Stimulated activated CD8-positive, alpha-beta memory T cell treated with anti-CD3 and anti-CD28 coated beads, Interleukin-12 subunit alpha, Interleukin-12 subunit beta, amount 100 ng/mL, for 24 hours (primary cell): ENCODE measurements around the gene REPS1.
"Not testable (repeated sequence)": the region's sequence is repeated elsewhere in the genome, so short reads cannot be mapped to it uniquely, and the experiment has no call there.

Source experiments
- DNase-seq: peaks from one replicate; pipeline ENCODE4 v3.0.0-alpha.2; 2020; ENCODE audit errors: extremely low read depth

Gene REPS1

DNA sequence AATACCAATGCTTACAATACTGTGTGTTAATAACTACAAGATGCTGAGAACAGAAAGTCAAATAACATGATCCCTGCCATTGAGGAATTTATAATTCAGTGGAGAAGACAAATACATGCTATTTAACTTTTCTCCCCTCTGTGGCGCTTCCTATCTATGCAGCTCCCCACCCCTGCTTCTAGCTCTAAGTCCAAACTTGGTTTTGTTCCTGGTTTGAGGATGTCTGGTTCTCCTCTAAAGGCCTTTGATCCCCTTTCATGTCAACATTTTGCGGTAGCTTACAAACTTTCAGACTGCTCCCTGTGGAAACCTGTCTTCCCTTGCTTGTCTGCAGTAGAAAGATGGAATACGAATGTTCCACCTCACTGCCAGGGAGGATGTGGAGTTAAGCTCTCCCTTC, 18.4 kb upstream of the REPS1 start:
- no peak for DNase-seq

DNA sequence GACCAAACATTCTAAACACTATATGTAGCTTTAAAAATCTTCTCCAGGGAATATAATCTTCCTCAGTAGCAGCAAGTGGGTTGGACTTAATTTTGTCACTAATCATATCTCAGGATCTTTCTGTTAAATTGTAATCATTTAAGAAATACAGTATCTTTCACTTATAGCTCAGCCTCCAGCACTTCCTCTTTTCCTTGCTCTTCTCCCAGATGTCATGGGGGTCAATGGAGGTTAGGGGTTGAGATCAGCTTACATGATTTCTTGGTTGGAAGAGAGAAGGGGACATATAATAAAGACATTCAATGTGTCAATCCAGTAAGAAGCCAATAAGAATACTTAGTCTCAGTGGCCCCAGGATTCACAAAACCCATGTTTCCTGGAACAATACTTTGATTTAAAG, 15.7 kb upstream of the REPS1 start:
- no peak for DNase-seq

DNA sequence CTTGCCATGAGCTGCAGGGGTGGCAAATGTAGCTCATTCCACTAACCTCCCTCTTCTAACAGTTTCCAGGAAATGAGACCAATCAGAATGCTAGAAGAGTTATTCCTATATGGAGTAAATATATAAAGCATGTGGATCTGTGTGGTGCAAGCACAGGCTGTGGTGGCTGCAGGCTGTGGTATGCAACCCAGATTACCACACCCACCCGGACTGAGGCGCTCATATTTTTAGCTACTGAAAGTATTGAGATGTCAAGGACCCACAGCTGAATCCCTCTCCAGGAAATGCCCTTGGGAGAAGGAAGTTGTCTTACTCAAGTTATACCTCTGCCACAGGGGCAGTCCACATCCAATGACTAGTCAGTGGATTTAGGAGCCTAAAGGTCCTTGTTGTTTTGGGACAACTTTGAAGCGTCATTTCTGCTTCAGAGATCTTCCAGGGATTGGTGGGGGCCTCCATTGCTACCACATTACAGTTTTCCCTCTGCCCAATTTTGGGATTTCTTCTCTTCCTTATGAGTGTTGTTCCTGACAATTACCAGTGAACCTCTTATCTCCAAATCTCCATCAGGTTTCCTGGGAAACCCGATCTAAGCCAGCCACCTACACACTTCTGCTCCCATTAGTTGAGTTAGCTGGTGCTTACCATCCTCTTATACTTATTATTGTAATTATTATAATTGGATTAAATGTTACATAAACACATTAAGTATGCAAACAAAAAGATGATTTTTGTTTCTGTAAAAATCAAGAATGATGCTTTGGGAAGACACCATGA, 12.1 kb upstream of the REPS1 start:
- no peak for DNase-seq

DNA sequence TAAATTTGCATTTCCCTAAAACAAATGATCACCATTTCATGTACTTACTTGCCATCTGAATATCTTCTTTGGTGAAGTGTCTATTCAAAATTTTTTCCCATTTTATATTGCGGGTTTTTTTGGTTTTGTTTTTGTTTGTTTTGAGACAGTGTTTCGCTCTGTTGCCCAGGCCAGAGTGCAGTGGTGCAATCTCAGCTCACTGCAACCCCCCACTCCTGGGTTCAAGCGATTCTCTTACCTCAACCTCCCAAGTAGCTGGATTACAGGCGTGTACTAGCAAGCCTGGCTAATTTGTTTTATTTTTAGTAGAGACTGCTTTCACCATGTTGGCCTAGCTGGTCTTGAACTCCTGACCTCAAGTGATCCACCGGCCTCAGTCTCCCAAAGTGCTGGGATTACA, 9.1 kb upstream of the REPS1 start:
- DNase-seq, result no peak

DNA sequence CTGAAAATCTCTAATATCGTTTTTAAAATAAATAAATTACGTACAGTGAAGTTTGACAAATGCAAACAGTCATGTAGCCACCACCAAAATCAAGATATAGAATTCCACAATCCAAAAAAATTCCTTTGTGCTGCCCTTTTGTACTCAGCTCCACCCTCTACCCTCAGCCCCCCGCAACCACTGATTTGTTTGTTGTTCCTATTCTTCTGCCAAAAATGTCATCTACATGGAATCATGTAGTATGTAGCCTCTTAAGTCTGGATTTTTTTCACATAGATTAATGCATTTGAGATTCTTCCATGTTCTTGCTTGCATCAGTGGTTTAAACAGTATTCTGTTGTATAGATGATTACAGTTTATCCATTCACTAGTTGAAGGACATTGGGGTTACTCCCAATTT, 8.5 kb upstream of the REPS1 start:
- no peak for DNase-seq

DNA sequence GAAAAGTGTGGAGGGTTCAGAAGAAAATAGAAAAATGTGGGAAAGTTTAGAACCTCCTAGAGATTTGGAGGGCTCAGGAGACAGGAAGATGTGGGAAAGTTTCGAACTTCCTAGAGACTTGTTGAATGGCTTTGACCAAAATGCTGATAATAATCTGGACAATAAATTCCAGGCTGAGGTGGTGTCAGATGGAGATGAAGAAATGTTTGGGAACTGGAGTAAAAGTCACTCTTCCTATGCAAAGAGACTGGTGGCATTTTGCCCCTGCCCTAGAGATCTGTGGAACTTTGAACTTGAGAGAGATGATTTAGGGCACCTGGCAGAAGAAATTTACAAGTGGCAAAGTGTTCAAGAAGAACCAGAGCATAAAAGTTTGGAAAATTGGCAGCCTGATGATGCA, 5.4 kb upstream of the REPS1 start:
- DNase-seq, result not testable (repeated sequence)

DNA sequence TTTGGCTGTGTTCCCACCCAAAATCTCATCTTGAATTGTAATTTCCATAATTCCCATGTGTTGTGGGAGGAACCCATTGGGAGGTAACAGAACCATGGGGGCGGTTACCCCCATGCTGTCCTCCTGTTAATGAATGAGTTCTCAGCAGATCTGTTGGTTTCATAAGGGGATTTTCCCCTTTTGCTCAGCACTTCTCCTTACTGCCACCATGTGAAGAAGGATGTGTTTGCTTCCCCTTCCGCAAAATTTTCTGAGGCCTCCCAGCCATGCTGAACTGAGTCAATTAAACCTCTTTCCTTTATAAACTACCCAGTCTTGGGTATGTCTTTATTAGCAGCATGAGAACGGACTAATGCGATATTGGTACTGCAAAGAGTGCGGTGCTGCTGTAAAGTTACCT, 4.9 kb upstream of the REPS1 start:
- not testable (repeated sequence) for DNase-seq

DNA sequence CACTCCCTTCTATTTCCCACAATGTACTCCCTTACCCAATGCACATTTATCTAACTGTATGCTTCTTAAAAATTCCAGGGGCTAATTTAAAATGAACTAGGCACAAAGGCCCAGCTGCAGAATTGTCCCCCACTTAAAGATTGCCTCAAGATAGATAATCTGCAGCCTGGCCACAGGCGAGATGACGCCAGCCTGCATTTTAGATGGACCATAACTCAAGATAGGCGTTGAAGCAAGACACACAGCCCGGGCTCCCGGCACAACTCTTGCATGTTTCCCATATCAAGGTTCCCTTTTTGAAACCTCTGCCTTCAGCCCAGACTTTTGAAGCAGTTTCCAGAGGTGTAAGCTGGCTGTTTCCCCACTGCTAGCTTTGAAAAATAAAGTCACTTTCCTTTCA, 3.2 kb upstream of the REPS1 start:
- no peak for DNase-seq

DNA sequence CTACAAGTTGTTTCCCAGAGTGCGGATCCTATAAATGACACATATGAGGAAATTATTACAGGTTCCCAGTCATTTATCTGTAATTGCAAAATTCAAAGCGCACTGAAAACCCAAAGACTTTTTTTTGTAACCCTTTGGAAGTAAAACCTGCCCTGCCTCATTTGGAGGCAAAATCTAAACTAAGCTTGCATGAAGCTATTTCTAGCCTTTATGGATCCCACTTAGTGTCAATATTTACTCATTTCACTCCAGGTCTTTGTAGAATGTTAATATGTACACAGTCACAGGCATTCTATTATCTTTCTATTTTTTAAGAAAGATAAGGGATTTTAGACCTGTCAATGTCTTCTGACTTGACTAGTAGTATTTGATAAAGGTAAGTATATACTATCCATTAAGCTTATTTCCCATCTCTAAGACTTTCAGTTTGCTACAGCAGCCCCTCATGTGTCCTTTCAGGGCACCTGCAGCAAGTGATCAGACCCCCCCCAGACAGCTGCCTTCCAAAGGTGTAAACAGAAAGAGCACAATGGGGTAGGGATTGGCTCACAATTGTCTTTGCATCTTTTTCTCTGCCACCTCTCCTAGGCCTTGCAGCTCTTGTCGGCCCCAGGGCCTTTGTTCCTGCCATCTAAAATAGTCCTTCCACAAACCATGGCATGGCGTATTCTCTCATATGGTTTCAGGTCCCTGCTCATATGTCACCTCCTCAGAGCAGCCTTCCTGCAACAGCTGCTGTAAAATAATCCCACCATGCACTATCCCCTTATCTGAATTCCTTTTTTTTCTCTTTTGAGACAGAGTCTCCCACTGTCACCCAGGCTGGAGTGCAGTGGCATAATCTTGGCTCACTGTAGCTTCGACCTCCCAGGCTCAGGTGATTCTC, 1.3 kb upstream of the REPS1 start:
- DNase-seq, result no peak

DNA sequence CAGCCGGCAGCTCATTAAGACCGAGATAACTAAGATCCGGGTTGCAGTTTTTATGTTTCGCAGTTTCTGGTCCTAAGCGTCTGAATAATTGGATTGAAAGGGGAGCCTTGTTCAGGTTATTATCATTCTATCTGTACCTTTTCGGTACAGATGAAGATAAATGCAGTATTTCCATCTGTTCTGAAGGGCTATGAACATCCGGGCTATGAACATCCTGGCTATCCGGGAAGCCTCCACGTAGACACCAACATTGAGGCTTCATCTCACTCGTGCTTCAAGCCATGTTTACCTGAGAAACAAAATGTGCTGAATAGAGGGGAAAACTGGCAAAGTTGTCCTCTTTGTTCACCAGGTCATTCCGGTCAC, 399 bp upstream of the REPS1 start:
- DNase-seq, result no peak

DNA sequence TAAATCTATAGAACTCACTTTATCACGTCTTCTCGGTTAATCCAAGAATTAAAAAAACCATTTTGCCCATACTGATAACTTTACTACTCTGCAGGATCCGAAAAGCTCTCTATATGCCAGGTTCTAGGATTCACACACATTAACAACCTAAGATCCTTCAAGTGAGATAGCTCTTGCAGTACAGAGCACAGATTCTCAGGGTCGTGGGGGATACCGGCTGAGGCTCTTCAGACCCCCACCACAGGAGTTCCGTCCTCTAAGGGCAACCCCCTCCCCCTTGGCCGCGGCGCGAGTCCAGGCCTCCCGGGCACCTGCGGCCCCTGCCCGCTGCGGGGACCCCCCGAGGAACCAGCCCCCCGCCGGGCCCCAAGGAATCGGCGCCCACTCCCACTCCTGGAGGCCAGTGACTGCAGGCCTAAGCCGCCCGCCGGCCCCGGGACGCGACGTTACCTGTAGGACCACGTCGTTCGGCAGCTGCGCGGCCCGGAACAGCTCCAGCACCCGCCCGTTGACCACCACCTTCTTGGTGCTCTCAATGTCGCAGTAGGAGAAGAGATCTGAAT, 892 bp downstream of the REPS1 start:
- no peak for DNase-seq

DNA sequence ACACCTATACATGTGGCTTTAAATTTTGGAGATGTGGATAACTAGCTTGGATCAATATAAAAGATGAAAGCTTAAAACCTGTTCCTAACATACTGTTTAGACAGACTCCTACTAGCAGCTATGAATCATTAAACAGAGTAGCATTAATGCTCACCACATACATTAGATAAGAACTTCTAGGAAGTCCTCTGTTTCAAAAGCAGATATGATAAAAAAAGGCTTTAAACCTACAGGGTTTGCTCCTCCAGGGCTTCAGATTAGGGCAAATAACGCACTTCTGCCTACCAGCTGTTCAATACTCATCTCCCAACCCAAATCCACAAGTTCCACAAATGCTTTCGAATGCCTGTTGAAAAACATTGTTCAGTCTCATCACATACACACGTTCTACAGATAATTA, 1.5 kb downstream of the REPS1 start:
- no peak for DNase-seq

DNA sequence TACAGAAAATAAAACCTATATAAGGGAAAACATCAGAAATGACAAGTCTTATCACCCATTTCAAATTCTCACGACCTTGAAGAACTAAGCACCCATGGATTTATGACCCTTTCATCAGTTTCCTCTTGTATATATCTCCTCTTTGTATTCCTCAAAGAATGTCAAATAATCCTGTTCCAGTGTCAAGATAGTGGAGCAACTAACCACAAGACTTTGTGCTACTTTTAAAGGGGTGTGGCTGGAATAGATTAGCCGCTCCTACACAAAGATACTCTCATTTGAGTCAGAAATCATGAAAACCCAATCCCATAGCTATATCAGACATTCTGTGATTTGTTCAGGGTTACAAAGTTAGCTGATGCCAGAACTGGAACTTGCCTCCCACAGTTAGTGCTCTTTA, 6.6 kb downstream of the REPS1 start:
- no peak for DNase-seq

DNA sequence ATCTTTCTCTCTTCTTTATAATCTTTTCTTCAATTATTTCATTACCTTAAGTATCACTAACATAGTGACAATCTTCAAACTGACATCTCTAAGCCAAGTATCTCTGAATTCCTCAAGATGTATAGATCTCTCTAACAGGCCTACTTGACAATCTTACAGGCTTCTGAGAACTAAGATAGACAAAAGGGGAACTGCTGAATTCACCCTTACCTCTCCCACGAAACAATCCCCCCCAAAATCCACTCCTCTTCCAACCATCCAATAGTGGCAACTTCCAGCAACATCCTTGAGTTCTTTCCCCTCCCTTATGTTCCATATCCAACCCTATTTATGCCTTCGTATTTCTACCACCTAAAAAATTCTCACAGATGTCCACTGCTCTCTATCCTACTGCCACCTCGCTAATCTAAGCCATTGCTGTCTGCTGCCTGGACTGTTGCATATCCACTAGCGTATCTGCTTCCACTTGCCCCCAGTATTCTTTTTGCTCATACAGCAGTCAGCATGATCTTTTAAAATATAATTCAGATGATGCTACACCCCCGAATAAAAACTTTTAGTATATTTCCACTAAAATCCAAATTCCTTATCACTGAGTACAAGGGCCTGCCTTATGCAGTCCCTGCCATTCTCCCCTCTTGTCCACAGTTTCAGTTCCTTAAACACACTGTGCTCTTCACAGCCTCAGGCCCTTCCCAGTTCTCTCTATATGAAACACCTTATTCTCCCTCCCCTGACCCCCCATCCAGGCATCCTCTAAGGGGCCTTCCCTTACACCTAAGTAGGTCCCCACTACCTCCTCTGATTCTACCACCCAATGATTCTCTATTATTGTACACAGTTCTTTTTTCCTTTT, 8.0 kb downstream of the REPS1 start:
- DNase-seq, result no peak

DNA sequence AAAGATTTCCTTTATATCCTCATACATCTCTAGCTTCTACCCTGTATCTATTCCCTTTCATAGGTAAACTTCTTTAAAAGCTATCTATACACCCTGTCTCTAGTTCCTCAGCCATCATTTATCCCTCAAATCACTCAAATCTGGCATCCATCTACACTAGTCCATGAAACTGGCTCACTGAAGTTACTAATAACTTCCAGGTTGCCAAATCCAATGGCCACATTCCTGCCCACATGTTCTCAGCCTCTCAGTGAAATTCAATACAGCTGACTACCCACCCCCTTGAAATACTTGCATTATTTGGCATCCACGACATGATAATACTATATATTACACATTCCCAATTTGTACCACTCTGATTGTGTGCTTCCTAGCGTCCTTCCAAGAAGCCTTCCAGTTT, 8.7 kb downstream of the REPS1 start:
- DNase-seq, result no peak

DNA sequence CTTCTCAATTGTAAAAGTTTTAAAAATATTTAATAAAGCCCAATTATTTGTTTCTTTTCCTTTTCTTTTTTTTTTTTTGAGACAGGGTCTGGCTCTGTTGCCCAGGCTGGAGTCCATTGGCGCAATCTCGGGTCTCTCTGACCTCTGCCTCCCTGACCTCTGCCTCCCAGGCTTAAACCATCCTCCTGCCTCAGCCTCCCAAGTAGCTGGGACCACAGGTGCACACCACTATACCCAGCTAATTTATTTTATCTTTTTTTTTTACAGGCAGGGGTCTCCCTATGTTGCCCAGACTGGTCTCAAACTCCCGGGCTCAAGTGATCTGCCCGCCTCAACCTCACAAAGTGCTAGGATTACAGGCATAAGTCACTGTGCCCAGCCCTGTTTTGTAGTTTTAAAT, 9.8 kb downstream of the REPS1 start:
- no peak for DNase-seq

DNA sequence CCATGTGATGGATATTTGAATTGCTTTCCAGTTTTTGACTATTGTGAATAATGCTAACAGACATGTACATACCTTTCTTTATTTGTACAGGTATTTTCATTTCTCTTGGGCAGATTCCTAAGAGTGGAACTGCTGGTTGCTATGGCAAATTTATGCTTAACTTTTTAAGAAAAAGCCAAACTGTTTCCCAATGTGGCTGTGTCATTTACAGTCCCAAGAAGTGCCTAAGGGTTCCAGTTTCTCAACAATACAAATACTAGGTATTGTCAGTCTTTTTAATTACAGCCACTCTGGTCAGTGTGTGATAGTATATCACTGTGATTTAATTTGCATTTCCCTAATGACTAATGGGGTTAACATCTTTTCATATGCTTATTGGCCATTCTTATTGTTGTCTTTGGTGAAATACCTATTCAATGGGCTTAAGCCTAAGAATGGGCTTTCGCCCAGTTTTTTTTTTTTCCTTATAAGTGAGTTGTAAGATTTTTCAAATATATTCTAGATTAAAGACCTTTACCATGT, 10.3 kb downstream of the REPS1 start:
- no peak for DNase-seq

DNA sequence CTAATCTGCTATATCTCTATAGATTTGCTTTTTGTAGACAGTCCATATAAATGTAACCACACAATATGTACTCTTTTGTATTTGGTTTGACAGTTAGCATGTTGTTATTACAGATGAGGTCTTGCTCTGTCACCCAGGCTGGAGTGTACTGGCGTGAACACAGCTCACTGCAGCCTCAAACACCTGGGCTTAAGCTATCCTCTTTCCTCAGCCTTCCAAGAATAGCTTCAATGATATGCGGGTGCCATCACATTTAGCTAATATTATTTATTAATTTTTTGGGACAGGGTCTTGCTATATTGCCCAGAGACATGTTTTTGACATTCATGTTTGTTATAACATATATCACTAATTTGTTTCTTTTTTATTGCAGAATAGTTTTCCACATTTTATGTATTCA, 10.8 kb downstream of the REPS1 start:
- DNase-seq, result no peak

DNA sequence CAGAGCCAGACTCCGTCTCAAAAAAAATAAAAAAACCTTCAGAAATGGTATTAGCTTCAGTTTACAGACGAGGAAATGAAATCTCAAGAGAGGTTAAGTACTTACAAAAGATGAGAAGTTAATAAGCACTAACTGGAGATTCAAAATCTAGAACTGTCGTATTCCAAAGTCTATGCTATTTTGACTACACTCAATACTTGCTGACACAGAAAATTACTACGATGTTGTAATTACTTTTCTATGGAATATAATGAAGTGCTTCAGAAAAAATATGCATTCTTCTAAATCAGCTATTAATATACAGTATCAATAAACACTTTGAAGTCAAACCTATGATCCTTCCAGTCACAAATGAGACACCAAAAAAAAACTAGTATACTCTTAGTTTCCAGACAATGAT, 12.2 kb downstream of the REPS1 start:
- DNase-seq, result no peak

DNA sequence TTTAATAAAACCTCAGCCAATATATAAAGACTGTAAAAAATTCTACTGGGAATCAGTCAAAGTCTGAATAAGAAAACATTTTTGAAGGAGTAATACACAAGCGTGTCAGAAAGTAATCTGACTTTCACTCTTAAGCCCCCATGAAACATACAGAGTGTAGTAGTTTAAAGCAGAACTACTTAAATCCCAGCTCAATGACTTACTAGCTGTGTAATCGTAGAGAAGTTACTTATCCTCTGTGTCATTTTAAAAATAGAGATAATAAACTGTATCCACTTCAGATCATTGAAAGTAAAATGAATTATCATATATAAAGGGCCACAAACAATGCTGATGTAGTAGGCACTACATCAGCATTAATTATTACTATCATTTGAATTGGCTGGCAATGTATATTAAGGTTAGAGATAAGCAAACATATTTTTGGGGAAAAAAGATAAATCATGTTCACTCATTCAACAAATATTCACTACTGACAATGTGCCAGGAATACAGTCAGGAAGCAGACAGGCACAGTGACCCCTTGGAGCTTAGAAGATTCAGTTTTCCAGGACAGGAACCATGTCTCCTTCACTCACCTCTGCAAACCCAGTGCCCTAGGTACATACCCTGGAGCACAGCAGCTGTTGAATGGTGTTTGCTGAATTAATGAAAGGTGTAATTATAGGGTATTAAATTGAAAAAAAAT, 14.4 kb downstream of the REPS1 start:
- DNase-seq, result no peak

DNA sequence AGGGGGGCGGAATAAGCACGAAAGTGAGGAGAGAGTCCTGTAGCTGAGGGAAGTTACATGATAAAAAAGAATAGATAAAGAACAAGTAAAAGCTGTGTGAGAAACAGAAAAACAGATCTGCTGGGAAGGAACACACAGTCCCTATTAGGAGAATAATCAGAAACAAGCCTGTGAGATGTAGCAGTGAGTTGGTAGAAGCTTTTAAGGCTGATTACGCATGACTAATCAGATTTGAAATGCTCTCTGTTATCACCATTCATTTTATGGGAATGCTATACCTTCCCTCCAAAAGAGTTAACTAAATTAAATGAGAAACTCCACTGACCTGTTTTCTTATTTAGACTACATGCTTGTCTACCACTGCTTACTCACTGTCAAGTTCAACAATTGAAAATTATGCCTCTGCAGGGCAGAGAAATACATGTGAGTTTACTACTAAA, 15.8 kb downstream of the REPS1 start:
- DNase-seq, result no peak
